OCI-LY3 (cell line): ENCODE results near the gene MYCN.

Experiments
- H2AFZ ChIP-seq: fragments of 200-600, 300-600 bp; shearing (Covaris generic); 2 replicates; pipeline ENCODE4 v1.6.0; 2014; ENCODE audit warnings: antibody characterized with exemption, low read depth, low read length
- H3K27ac ChIP-seq: fragments of 200-600, 300-600 bp; sonication (generic); 2 replicates; pipeline ENCODE4 v1.5.1; 2014; ENCODE audit warnings: mild to moderate bottlenecking, low read length, moderate library complexity, mixed read lengths
- H3K27me3 ChIP-seq: fragments of 200-600, 300-600 bp; sonication (generic); 2 replicates; pipeline ENCODE4 v1.6.1; 2014; ENCODE audit warnings: low read depth, low read length, mixed read lengths
- H3K36me3 ChIP-seq: fragments of 200-600, 300-600 bp; sonication (generic); replicated peaks from 2 replicates; pipeline ENCODE3; 2014; ENCODE audit warnings: low read depth, low read length, mixed read lengths
- H3K4me1 ChIP-seq: fragments of 300-600, 200-600 bp; sonication (generic); 2 replicates; pipeline ENCODE4 v1.6.1; 2014; ENCODE audit warnings: low read length, mixed read lengths
- H3K4me2 ChIP-seq: fragments of 200-600, 300-600 bp; sonication (generic); 2 replicates; pipeline ENCODE4 v1.6.1; 2014; ENCODE audit warnings: low read length, mixed read lengths
- H3K4me3 ChIP-seq: fragments of 300-600, 200-600 bp; sonication (generic); 2 replicates; pipeline ENCODE4 v1.5.1; 2014; ENCODE audit warnings: antibody characterized with exemption, mild to moderate bottlenecking, low read length, moderate library complexity
- H3K79me2 ChIP-seq: fragments of 300-600, 200-600 bp; shearing (Covaris generic); 2 replicates; pipeline ENCODE4 v1.6.1; 2014; ENCODE audit warnings: mild to moderate bottlenecking, low read length, mixed read lengths
- H3K9ac ChIP-seq: fragments of 300-600, 200-600 bp; shearing (Covaris generic); 2 replicates; pipeline ENCODE4 v1.6.0; 2014; ENCODE audit warnings: mild to moderate bottlenecking, low read length, moderate library complexity
- H3K9me3 ChIP-seq: fragments of 200-600, 300-600 bp; shearing (Covaris generic); 2 replicates; pipeline ENCODE4 v1.6.1; 2014; ENCODE audit warnings: low read length, mixed read lengths; ENCODE audit not compliant: insufficient read depth
- H4K20me1 ChIP-seq: fragments of 200-600, 300-600 bp; sonication (generic); 2 replicates; pipeline ENCODE4 v1.6.1; 2016; ENCODE audit warnings: low read length, mixed read lengths; ENCODE audit not compliant: insufficient read depth
- CTCF ChIP-seq: fragments of 200-600, 300-600 bp; sonication (generic); IDR thresholded peaks from 2 replicates; pipeline ENCODE4 v1.5.1; 2014; ENCODE audit warnings: antibody characterized with exemption, low read length, low read depth
- EZH2phosphoT487 ChIP-seq: fragments of 200-600 bp; shearing (Covaris generic); IDR thresholded peaks from 2 replicates; pipeline ENCODE4 v1.6.1; 2018; ENCODE audit warnings: antibody characterized with exemption, mixed run types, low read depth

MYCN gene

GRCh38 chr2:15933184-15933845, 7.0 kb upstream of the MYCN start:
- no peaks in the 10 kb centered on the region for H3K9me3 ChIP-seq
- no peak overlapping the region for H3K4me3 ChIP-seq
- no peak for TF ChIP-seq EZH2phosphoT487
- TF ChIP-seq CTCF: no peak
- no peaks in the 10 kb centered on the region for H3K79me2 ChIP-seq
- no peaks in the 10 kb centered on the region for H4K20me1 ChIP-seq
- H3K27me3 ChIP-seq: peaks cover 25% of the 10 kb centered on the region
- H3K36me3 ChIP-seq: no peaks in the 10 kb centered on the region
- no peaks in the 10 kb centered on the region for H3K4me1 ChIP-seq
- H3K27ac ChIP-seq: no peak overlapping the region
- H2AFZ ChIP-seq: no peak overlapping the region
- H3K4me2 ChIP-seq: no peak overlapping the region
- no peak overlapping the region for H3K9ac ChIP-seq

- no peak for TF ChIP-seq CTCF
- TF ChIP-seq EZH2phosphoT487: no peak
- Histone ChIP-seq H3K27ac (no peak overlapping the region), H3K4me2 (no peak overlapping the region), H2AFZ (no peak overlapping the region), H4K20me1 (no peaks in the 10 kb centered on the region), H3K9me3 (no peaks in the 10 kb centered on the region), H3K4me3 (no peak overlapping the region), H3K27me3 (peaks cover 33% of the 10 kb centered on the region), H3K36me3 (no peaks in the 10 kb centered on the region), H3K79me2 (no peaks in the 10 kb centered on the region), H3K4me1 (no peaks in the 10 kb centered on the region), H3K9ac (no peak overlapping the region)
Observed at GRCh38 chr2:15934291-15934945, 5.9 kb upstream of the MYCN start.

GRCh38 chr2:15935189-15935588, 5.2 kb upstream of the MYCN start:
- no peak overlapping the region for H3K9ac ChIP-seq
- no peaks in the 10 kb centered on the region for H3K36me3 ChIP-seq
- peaks cover 33% of the 10 kb centered on the region for H3K27me3 ChIP-seq
- no peaks in the 10 kb centered on the region for H3K9me3 ChIP-seq
- no peaks in the 10 kb centered on the region for H3K4me1 ChIP-seq
- H3K27ac ChIP-seq: no peak overlapping the region
- no peak overlapping the region for H2AFZ ChIP-seq
- no peak overlapping the region for H3K4me2 ChIP-seq
- TF ChIP-seq EZH2phosphoT487: no peak
- no peak for TF ChIP-seq CTCF
- no peak overlapping the region for H3K4me3 ChIP-seq
- H4K20me1 ChIP-seq: no peaks in the 10 kb centered on the region
- H3K79me2 ChIP-seq: no peaks in the 10 kb centered on the region

DNA sequence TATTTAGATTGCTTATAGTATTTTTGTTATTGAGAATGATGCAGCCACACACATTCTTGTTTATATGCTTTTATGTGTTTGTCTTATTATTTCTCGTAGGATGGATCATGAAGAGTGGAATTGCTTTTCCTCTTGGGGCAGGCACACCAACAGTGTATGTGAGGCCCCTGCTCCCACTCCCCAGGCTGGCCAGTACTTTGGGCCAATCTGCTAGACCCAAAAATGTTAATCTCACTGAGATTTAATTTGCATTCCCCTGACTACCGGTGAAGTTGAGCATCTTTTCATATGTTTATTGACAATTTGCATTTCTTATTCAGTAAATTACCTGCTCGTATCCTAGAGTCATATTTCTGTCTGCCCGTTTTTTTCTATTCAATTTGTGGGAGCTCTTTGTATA, 4.7 kb upstream of the MYCN start:
- Histone ChIP-seq H2AFZ (no peak overlapping the region), H3K79me2 (no peaks in the 10 kb centered on the region), H3K4me1 (no peaks in the 10 kb centered on the region), H3K4me2 (no peak overlapping the region), H3K27me3 (peaks cover 32% of the 10 kb centered on the region), H3K9me3 (no peaks in the 10 kb centered on the region), H3K4me3 (no peak overlapping the region), H4K20me1 (no peaks in the 10 kb centered on the region), H3K9ac (no peak overlapping the region), H3K27ac (no peak overlapping the region), H3K36me3 (no peaks in the 10 kb centered on the region)
- TF ChIP-seq EZH2phosphoT487 (no peak), CTCF (no peak)
